Mucosa of descending colon (tissue), 3 donors: ENCODE measurements around the gene TPX2. TPM values are rescaled to one million over a fixed set of nuclear protein-coding genes. Genes with fewer than 3 reads are reported as not detected.

Experiments used
- ATAC-seq: fragments of 200-7000 bp; cut with Tn5 transposase; one replicate; pipeline ENCODE4 v1.9.1; 2020; ENCODE audit warnings: mild to moderate bottlenecking, moderate library complexity
- DNase-seq, 3 donors: peaks; one replicate each; pipeline ENCODE4 v3.0.0-alpha.2; 2020
- H3K36me3 ChIP-seq: fragments of 200-600 bp; one replicate; pipeline ENCODE4 v1.8.0; 2021; ENCODE audit warnings: low read depth, mild to moderate bottlenecking
- H3K4me1 ChIP-seq: fragments of 200-600 bp; one replicate; pipeline ENCODE4 v1.8.0; 2021; ENCODE audit warnings: low read depth, mild to moderate bottlenecking
- H3K4me3 ChIP-seq: fragments of 200-600 bp; one replicate; pipeline ENCODE4 v1.8.0; 2021; ENCODE audit warnings: mild to moderate bottlenecking
- H3K9me3 ChIP-seq: fragments of 200-600 bp; one replicate; pipeline ENCODE4 v1.8.0; 2021; ENCODE audit warnings: mild to moderate bottlenecking
- CTCF ChIP-seq: fragments of 200-600 bp; IDR thresholded peaks from one replicate; pipeline ENCODE4 v1.8.0; 2022; ENCODE audit warnings: antibody characterized with exemption, mild to moderate bottlenecking
- intact Hi-C, 2 donors: fragments of 100-400 bp; cut with DNase I in 1 of 2; cut with micrococcal nuclease in 1 of 2; formaldehyde crosslinking; loops; one replicate each; pipeline versions ENCODE4 v1.11.0 to v1.11.1; 2022; cut with DNase I, micrococcal nuclease
- total RNA-seq, 3 donors: library from RNA; stranded (reverse); fragmentation: NEBNext Ultra II Directional in 2 of 3; extraction: Animal tissue kit (Norgen Biotek cat#: 25700) in 2 of 3; gene quantifications; one replicate each; pipeline versions ENCODE4 v1.2.1 to v1.2.4, GENCODE V29; 2021 to 2023
- donor health status: DM: no; HTN: no; CAD: no; lungs with moderate emphysema.
- donor health status: DM: no; HTN: no; CAD: no.
- donor health status: DM: no; HTN: yes; CAD: no.

The TPX2 gene
- total RNA-seq, 3 donors from 2014 or later, result 3.0 to 26.6 (median 8.8) TPM

GRCh38 chr20:31722257-31723068 is 16.6 kb upstream of the TPX2 start, which contains the start of gene BCL2L1:
BCL2L1 (minus strand) TSS chr20:31722868; CDS start chr20:31722218, 650 bp downstream.
- Histone ChIP-seq H3K36me3 (no peaks in the 10 kb centered on the region), H3K9me3 (no peaks in the 10 kb centered on the region), H3K4me3 (peak within 1 kb of the TSS; percentile 67), H3K4me1 (peaks cover 29% of the 10 kb centered on the region)
- DNase-seq (peak; percentile 83 to 90 (median 87)), ATAC-seq (peak; percentile 71)
- peak; percentile 66 for TF ChIP-seq CTCF
- intact Hi-C loops, result loop anchor here in 1 of 2 donors (2.0 kb wide), 1 partner anchor 58 kb away; no protein-coding TSS in a partner anchor

GRCh38 chr20:31723069-31723318 is 16.1 kb upstream of the TPX2 start:
- peak overlapping the region; percentile 67 for H3K4me3 ChIP-seq
- intact Hi-C loops, result loop anchor here in 1 of 2 donors (2.0 kb wide), 1 partner anchor 58 kb away; no protein-coding TSS in a partner anchor
- ATAC-seq, result peak; percentile 39
- TF ChIP-seq CTCF, result no peak
- no peak for DNase-seq
- no peaks in the 10 kb centered on the region for H3K9me3 ChIP-seq
- H3K4me1 ChIP-seq, result peaks cover 29% of the 10 kb centered on the region
- no peaks in the 10 kb centered on the region for H3K36me3 ChIP-seq

GRCh38 chr20:31723319-31724078 is 15.6 kb upstream of the TPX2 start:
- Histone ChIP-seq H3K36me3 (no peaks in the 10 kb centered on the region), H3K4me1 (peaks cover 29% of the 10 kb centered on the region), H3K9me3 (no peaks in the 10 kb centered on the region), H3K4me3 (peak overlapping the region; percentile 67)
- ATAC-seq, result peak; percentile 92
- intact Hi-C loops, result loop anchor here in 1 of 2 donors (2.0 kb wide), 1 partner anchor 59 kb away; no protein-coding TSS in a partner anchor
- TF ChIP-seq CTCF, result peak; percentile 82
- peak; percentile 96 to 99 (median 98) for DNase-seq

GRCh38 chr20:31731321-31731717 is 7.8 kb upstream of the TPX2 start:
- DNase-seq (no peak), ATAC-seq (no peak)
- Histone ChIP-seq H3K36me3 (no peaks in the 10 kb centered on the region), H3K4me1 (no peaks in the 10 kb centered on the region), H3K4me3 (no peak overlapping the region), H3K9me3 (no peaks in the 10 kb centered on the region)
- intact Hi-C loops, result no loop called here
- no peak for TF ChIP-seq CTCF

GRCh38 chr20:31739550-31739977 is 474 bp downstream of the TPX2 start:
- DNase-seq, result no peak
- no peak for ATAC-seq
- no peaks in the 10 kb centered on the region for H3K9me3 ChIP-seq
- H3K4me1 ChIP-seq, result peaks cover 4% of the 10 kb centered on the region
- H3K36me3 ChIP-seq, result no peaks in the 10 kb centered on the region
- no peak for TF ChIP-seq CTCF
- peak overlapping the region; percentile 74 for H3K4me3 ChIP-seq
- intact Hi-C loops, result no loop called here
